Keratinocyte (primary cell): Measurements from ENCODE around the gene GDPD5. TPM values are rescaled to one million over a fixed set of nuclear protein-coding genes. Genes with fewer than 3 reads are reported as not detected.

Source experiments
- DNase-seq: peaks from one replicate; pipeline ENCODE4 v3.0.0-alpha.2; 2011; ENCODE audit warnings: low read depth, missing footprints, low spot score
- FAIRE-seq: peaks from 2 replicates; lab custom pipeline; 2011; peaks lifted over from hg19 to GRCh38; lab: Jason Lieb, UNC
- H2AFZ ChIP-seq: 2 replicates; pipeline ENCODE4 v1.6.0; 2012; ENCODE audit warnings: low read length, control low read depth, inconsistent platforms; ENCODE audit not compliant: control insufficient read depth
- H3K27ac ChIP-seq: 2 replicates; pipeline ENCODE4 v1.5.1; 2011; ENCODE audit warnings: low read length; ENCODE audit not compliant: control insufficient read depth, insufficient read depth
- H3K27me3 ChIP-seq: 3 replicates; pipeline ENCODE4 v1.6.0; 2011; ENCODE audit warnings: low read length; ENCODE audit not compliant: control insufficient read depth, insufficient read depth; ENCODE audit errors: extremely low read depth
- H3K36me3 ChIP-seq, 2 experiments: 2 replicates in 1 of 2; 3 replicates in 1 of 2; pipeline ENCODE4 v1.5.1; 2011; ENCODE audit warnings: low read length in 2 of 2, mild to moderate bottlenecking in 1 of 2; ENCODE audit not compliant: control insufficient read depth in 2 of 2, insufficient read depth in 2 of 2; ENCODE audit errors: extremely low read depth in 1 of 2
- H3K4me1 ChIP-seq: 3 replicates; pipeline ENCODE4 v1.5.1; 2011; ENCODE audit warnings: low read length; ENCODE audit not compliant: control insufficient read depth, insufficient read depth; ENCODE audit errors: extremely low read depth
- H3K4me2 ChIP-seq: 3 replicates; pipeline ENCODE4 v1.6.0; 2011; ENCODE audit warnings: low read depth, low read length; ENCODE audit not compliant: control insufficient read depth, insufficient read depth; ENCODE audit errors: extremely low read depth
- H3K4me3 ChIP-seq, 3 experiments: fragments of 200-600 bp in 1 of 3; sonication (generic) in 1 of 3; 2 replicates in 2 of 3; 3 replicates in 1 of 3; pipeline ENCODE4 v1.5.1; 2011 to 2016; ENCODE audit warnings: low read length in 3 of 3, mild to moderate bottlenecking in 3 of 3, control low read depth in 2 of 3, inconsistent platforms in 1 of 3, low read depth in 1 of 3, mixed read lengths in 1 of 3, mixed run types in 1 of 3, moderate library complexity in 1 of 3; ENCODE audit not compliant: control insufficient read depth in 2 of 3, insufficient read depth in 2 of 3; ENCODE audit errors: extremely low read depth in 1 of 3
- H3K79me2 ChIP-seq: 2 replicates; pipeline ENCODE4 v1.6.0; 2012; ENCODE audit warnings: low read length; ENCODE audit not compliant: control insufficient read depth, insufficient read depth
- H3K9ac ChIP-seq: 3 replicates; pipeline ENCODE4 v1.6.0; 2011; ENCODE audit warnings: low read length; ENCODE audit not compliant: control insufficient read depth, insufficient read depth; ENCODE audit errors: extremely low read depth
- H3K9me1 ChIP-seq: 3 replicates; pipeline ENCODE4 v1.6.0; 2011; ENCODE audit warnings: low read length; ENCODE audit not compliant: control insufficient read depth, insufficient read depth; ENCODE audit errors: extremely low read depth
- H3K9me3 ChIP-seq: 2 replicates; pipeline ENCODE4 v1.5.1; 2012; ENCODE audit warnings: low read depth, low read length; ENCODE audit not compliant: control insufficient read depth
- H4K20me1 ChIP-seq: 3 replicates; pipeline ENCODE4 v1.6.0; 2011; ENCODE audit warnings: low read length; ENCODE audit not compliant: control insufficient read depth, insufficient read depth; ENCODE audit errors: extremely low read depth
- CTCF ChIP-seq, 3 experiments: IDR thresholded peaks in 1 of 3; conservative IDR thresholded peaks in 1 of 3; optimal IDR thresholded peaks in 1 of 3; 2 replicates in 2 of 3; 3 replicates in 1 of 3; pipeline versions ENCODE3 to v1.5.1; 2011; ENCODE audit warnings: low read length in 3 of 3, mild to moderate bottlenecking in 3 of 3, moderate library complexity in 2 of 3, control low read depth in 1 of 3, inconsistent platforms in 1 of 3; ENCODE audit not compliant: insufficient read depth in 2 of 3; ENCODE audit errors: extremely low read depth in 1 of 3
- EZH2 ChIP-seq: IDR thresholded peaks from one replicate; pipeline ENCODE4 v1.6.1; 2012; ENCODE audit warnings: inconsistent platforms, mild to moderate bottlenecking, low read length, moderate library complexity
- dilution Hi-C: fragments of 300-500 bp; cut with MboI; formaldehyde crosslinking; loops from one replicate; pipeline ENCODE4 v1.7.0; 2020; ENCODE audit warnings: low sequenced_read_pairs; ENCODE audit not compliant: extremely low pct_ligation_motif_present
- polyA plus RNA-seq, 5 experiments: library from polyadenylated mRNA; depleted of rRNA in 3 of 5; stranded (reverse) in 3 of 5; stranded (forward) in 1 of 5; unstranded in 1 of 5; fragments of >200 nt; gene quantifications; 1 replicate in 1 of 5; 2 replicates in 3 of 5; 3 replicates in 1 of 5; pipeline versions ENCODE4 v1.2.1 to v1.2.3, GENCODE V29; 2011 to 2012; ENCODE audit warnings: missing spikeins in 2 of 5, low read depth in 1 of 5, low replicate concordance in 1 of 5

GDPD5 gene
- polyA plus RNA-seq, 1 donor (not counting 4 experiments of a cell fraction or from before 2014, with no cell fraction given) = 2.1 TPM

GRCh38 chr11:75436806-75437205 lies 88.9 kb downstream of the GDPD5 start:
- Histone ChIP-seq H3K9me3 (no peaks in the 10 kb centered on the region), H3K27ac (no peak overlapping the region), H2AFZ (no peak overlapping the region), H3K9ac (no peak overlapping the region), H3K27me3 (peaks cover 34% of the 10 kb centered on the region), H3K9me1 (no peaks in the 10 kb centered on the region), H3K79me2 (no peaks in the 10 kb centered on the region), H3K4me3 (no peak overlapping the region), H3K36me3 (no peaks in the 10 kb centered on the region), H3K4me2 (no peak overlapping the region), H3K4me1 (peaks cover 8% of the 10 kb centered on the region), H4K20me1 (peaks cover 2% of the 10 kb centered on the region)
- TF ChIP-seq EZH2 (no peak), CTCF (optimal IDR thresholded peaks at IDR 0.05 in 1 of 3, IDR thresholded peaks at IDR 0.05 in 1 of 3, conservative IDR thresholded peaks at IDR 0.05 in 1 of 3; ENCODE audit: extremely low read depth in 1 of 3, insufficient read depth in 2 of 3, low read length in 3 of 3) (no peak)
- dilution Hi-C loops = no loop called here
- FAIRE-seq (no peak), DNase-seq (no peak)

GRCh38 chr11:75435571-75435925 lies 90.2 kb downstream of the GDPD5 start:
- no peaks in the 10 kb centered on the region for H3K9me3 ChIP-seq
- no peak overlapping the region for H3K4me2 ChIP-seq
- no peak overlapping the region for H3K9ac ChIP-seq
- FAIRE-seq (no peak), DNase-seq (no peak)
- TF ChIP-seq CTCF (optimal IDR thresholded peaks at IDR 0.05 in 1 of 3, IDR thresholded peaks at IDR 0.05 in 1 of 3, conservative IDR thresholded peaks at IDR 0.05 in 1 of 3; ENCODE audit: extremely low read depth in 1 of 3, insufficient read depth in 2 of 3, low read length in 3 of 3) = no peak
- no peak for TF ChIP-seq EZH2
- peaks cover 34% of the 10 kb centered on the region for H3K27me3 ChIP-seq
- no peak overlapping the region for H3K27ac ChIP-seq
- no peaks in the 10 kb centered on the region for H3K79me2 ChIP-seq
- H4K20me1 ChIP-seq = peaks cover 2% of the 10 kb centered on the region
- no peaks in the 10 kb centered on the region for H3K4me1 ChIP-seq
- H3K4me3 ChIP-seq = no peak overlapping the region
- dilution Hi-C loops = no loop called here
- no peaks in the 10 kb centered on the region for H3K36me3 ChIP-seq
- H2AFZ ChIP-seq = no peak overlapping the region
- no peaks in the 10 kb centered on the region for H3K9me1 ChIP-seq
